ENCODE data around the gene RANBP9. TPM values are rescaled to one million over a fixed set of nuclear protein-coding genes. Genes with fewer than 3 reads are reported as not detected.

The RANBP9 gene
- total RNA-seq, 1 experiment from 2014 or later = 25.8 TPM

GRCh38 chr6:13574571-13575376 is 136.9 kb downstream of the RANBP9 start, which contains the start of gene SIRT5:
Gene SIRT5 (plus strand): TSS chr6:13574601. CDS start chr6:13584111, 9,510 bp downstream.
- Histone ChIP-seq H3K9me2 (replicated peaks; ENCODE audit: low read length) (no peaks in the 10 kb centered on the region), H3K4me2 (ENCODE audit: low read length) (peak within 1 kb of the TSS; percentile 99), H3K27ac (ENCODE audit: low read length) (peak within 1 kb of the TSS; percentile 91), H2AFZ (ENCODE audit: low read length) (peak within 1 kb of the TSS; percentile 73), H3F3A (ENCODE audit: low read length, unreplicated experiment) (no peaks in the 10 kb centered on the region), H3K4me3 (ENCODE audit: low read length) (peak within 1 kb of the TSS; percentile 79), H3K9ac (ENCODE audit: low read length) (peak within 1 kb of the TSS; percentile 95), H4K20me1 (ENCODE audit: low read length) (no peaks in the 10 kb centered on the region), H3K4me1 (ENCODE audit: insufficient read depth, low read length) (peaks cover 11% of the 10 kb centered on the region), H3K36me3 (ENCODE audit: low read depth, low read length) (no peaks in the 10 kb centered on the region), H3K27me3 (ENCODE audit: low read length) (no peaks in the 10 kb centered on the region), H3K79me2 (ENCODE audit: low read length) (peaks cover 24% of the 10 kb centered on the region), H3K9me3 (ENCODE audit: low read length) (no peaks in the 10 kb centered on the region)
- TF ChIP-seq EZH2 (IDR thresholded peaks at IDR 0.05; ENCODE audit: low read length, unreplicated experiment) (no peak), EZH2phosphoT487 (IDR thresholded peaks at IDR 0.05; ENCODE audit: borderline replicate concordance, low read length) (no peak), CTCF (conservative IDR thresholded peaks at IDR 0.05; ENCODE audit: low read depth, low read length) (no peak)
- DNase-seq (peak; percentile 88), ATAC-seq (peak; percentile 85)
- intact Hi-C loops (cut with micrococcal nuclease) = loop anchor here (1.0 to 5.0 kb wide), 3 partner anchors 40 to 238 kb away; partner anchors contain the start of gene RANBP9
- CTCF ChIA-PET = interaction anchor here (0.6 to 1.4 kb wide), 8 partner anchors 9 to 246 kb away, joined by 3 to 10 read pairs (median 3); partner anchors contain the start of genes GFOD1, NOL7 and TBC1D7
- POLR2A ChIA-PET (ENCODE audit: unreplicated experiment) = interaction anchor here (0.6 to 1.4 kb wide), 10 partner anchors 14 to 1193 kb away, joined by 3 to 9 read pairs (median 3); partner anchors contain the start of genes NOL7, RNF182 and TBC1D7
- TSS peak; percentile 44 for BruUV-seq (replicated peaks)

GRCh38 chr6:13574149-13574570 is 137.5 kb downstream of the RANBP9 start:
- ATAC-seq (peak; percentile 81), DNase-seq (peak; percentile 95)
- Histone ChIP-seq H3K36me3 (ENCODE audit: low read depth, low read length) (no peaks in the 10 kb centered on the region), H3K9me3 (ENCODE audit: low read length) (no peaks in the 10 kb centered on the region), H3K27ac (ENCODE audit: low read length) (peak overlapping the region; percentile 91), H3K4me2 (ENCODE audit: low read length) (peak overlapping the region; percentile 99), H3K9me2 (replicated peaks; ENCODE audit: low read length) (no peaks in the 10 kb centered on the region), H4K20me1 (ENCODE audit: low read length) (no peaks in the 10 kb centered on the region), H3K9ac (ENCODE audit: low read length) (peak overlapping the region; percentile 95), H2AFZ (ENCODE audit: low read length) (peak overlapping the region; percentile 73), H3K79me2 (ENCODE audit: low read length) (peaks cover 24% of the 10 kb centered on the region), H3K4me3 (ENCODE audit: low read length) (peak overlapping the region; percentile 79), H3F3A (ENCODE audit: low read length, unreplicated experiment) (no peaks in the 10 kb centered on the region), H3K4me1 (ENCODE audit: insufficient read depth, low read length) (peaks cover 11% of the 10 kb centered on the region), H3K27me3 (ENCODE audit: low read length) (no peaks in the 10 kb centered on the region)
- ChIA-PET POLR2A (ENCODE audit: unreplicated experiment) (interaction anchor here (0.6 to 1.4 kb wide), 7 partner anchors 14 to 571 kb away, joined by 3 to 9 read pairs (median 5); partner anchors contain the start of genes NOL7 and TBC1D7), CTCF (interaction anchor here (0.9 to 1.4 kb wide), 4 partner anchors 30 to 246 kb away, joined by 3 to 10 read pairs (median 5); partner anchors contain the start of genes GFOD1, NOL7 and TBC1D7)
- BruUV-seq (replicated peaks) = no TSS peak
- intact Hi-C loops (cut with micrococcal nuclease) = loop anchor here (5.0 kb wide), 1 partner anchor 138 kb away; the partner anchor contains the start of gene RANBP9
- TF ChIP-seq CTCF (conservative IDR thresholded peaks at IDR 0.05; ENCODE audit: low read depth, low read length) (peak; percentile 39), EZH2 (IDR thresholded peaks at IDR 0.05; ENCODE audit: low read length, unreplicated experiment) (no peak), EZH2phosphoT487 (IDR thresholded peaks at IDR 0.05; ENCODE audit: borderline replicate concordance, low read length) (no peak)
